ENCODE results near the gene ZNRF3.
"Not testable (repeated sequence)": the region's sequence is repeated elsewhere in the genome, so short reads cannot be mapped to it uniquely, and the experiment has no call there.

The ZNRF3 gene

DNA sequence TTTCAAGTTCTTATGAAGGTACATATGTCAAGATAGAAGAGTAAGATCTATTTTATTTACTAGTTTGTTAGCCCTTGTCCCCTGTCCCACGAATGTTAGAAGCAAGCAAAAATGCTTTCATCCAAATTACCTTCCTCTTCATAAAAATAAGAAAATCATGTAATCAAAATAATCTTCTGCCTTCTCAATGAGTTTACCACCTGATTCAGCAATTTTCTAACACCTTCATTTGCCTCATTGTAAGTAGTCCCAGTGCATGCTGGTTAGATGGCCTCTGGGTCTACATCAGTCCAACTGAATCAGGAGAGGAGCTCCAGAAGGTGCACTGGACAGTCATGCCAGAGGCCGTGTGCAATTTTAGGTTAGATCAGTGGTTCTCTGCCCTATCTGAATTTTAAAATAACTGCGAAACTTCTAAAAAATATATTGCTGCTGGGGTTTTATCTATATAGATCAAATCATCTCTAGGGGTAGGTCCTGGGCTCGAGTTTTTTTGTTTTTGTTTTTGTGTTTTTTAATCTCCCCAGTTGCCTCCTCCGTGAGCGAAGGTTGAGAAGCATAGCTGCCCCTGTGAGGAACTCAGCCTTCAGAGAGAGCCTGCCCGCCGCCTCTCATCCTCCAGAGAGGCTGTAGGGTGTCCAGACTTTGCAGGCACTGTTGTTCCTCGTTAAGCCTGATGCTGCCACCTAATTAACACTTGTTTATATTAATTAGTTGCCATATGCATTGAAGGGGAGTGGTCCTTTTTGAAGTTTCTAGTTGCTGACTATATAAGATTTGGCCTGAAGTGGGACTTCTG, 146.0 kb downstream of the ZNRF3 start:
- DNase-seq, result no peak
- intact Hi-C loops (cut with DNase I), result no loop called here

- intact Hi-C loops (cut with DNase I), result no loop called here
These were observed 146.7 kb downstream of the ZNRF3 start for GRCh38 chr22:29030016-29030617.

GRCh38 chr22:29030618-29031226, 147.3 kb downstream of the ZNRF3 start:
- intact Hi-C loops (cut with DNase I), result no loop called here
- peak in 7 of 10 donors; percentile 26 to 90 (median 52) for DNase-seq

More at GRCh38 chr22:29030016-29030617, 146.7 kb downstream of the ZNRF3 start:
- no peak for DNase-seq

DNA sequence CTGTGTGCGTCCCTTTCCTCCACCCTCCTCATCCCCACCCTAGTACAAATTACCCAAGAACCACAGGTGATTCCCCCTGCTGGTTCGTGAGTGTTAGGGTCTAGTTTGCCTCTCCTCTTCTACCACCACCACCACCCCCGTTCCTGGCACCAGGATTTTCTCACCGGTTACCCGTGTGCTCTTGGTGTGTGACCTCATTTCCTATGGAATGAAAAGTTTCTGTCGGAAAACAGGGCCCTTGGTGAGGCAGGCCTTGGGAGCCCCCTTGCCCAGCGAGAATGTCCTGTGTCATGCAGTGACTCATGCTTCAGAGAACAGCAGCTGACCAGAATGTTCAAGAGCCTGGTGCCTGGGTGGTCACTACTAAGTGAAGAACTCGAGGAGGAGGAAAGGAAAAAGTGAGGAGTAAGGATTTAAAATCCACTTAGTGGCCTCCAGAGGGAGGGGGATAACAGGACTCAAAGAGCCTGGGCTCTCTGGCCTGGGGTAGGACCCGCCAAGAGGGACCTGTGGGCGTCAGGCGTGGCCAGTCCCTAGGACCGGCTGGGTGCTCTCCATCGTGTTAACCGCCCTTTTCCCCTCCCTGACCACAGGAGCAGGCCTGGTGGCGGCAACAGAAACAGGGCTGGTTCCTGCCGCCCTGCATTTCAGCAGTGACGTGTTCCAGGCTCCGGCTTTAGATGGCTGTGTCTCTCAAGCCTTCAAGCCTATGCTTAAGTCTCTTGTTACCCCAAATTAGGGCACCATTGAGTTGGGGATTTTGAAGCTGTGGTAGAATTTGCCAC, 148.0 kb downstream of the ZNRF3 start:
- peak in 1 of 10 donors; percentile 48 for DNase-seq
- intact Hi-C loops (cut with DNase I), result no loop called here

- intact Hi-C loops (cut with DNase I), result no loop called here
- no peak for DNase-seq
These were observed 148.7 kb downstream of the ZNRF3 start for GRCh38 chr22:29032014-29032475.

DNA sequence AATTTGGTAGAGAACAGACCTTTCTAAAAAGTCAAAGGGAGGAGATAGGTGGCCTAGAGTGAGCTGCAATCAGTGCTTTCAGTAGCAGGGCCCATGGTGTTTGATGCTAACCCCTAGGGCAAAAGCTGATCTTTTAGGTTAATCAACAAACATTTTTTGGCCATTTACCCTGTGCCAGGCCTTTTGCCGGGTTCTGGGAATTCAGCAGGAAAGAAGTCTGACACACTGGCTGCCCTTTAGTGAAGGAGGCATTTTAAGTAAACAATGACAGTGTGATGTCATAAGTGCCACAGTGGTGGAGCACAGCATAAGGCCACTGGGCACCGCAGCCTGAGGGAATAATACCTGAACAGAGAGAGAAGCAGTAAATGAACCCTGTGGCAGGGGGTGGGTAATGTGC, 149.2 kb downstream of the ZNRF3 start:
- DNase-seq, result no peak
- intact Hi-C loops (cut with DNase I), result no loop called here

GRCh38 chr22:29037340-29037932, 154.1 kb downstream of the ZNRF3 start:
- no peak for DNase-seq
- intact Hi-C loops (cut with DNase I), result no loop called here

- intact Hi-C loops (cut with DNase I), result no loop called here
- DNase-seq, result no peak
These were observed 155.8 kb downstream of the ZNRF3 start for GRCh38 chr22:29039148-29039547.

- DNase-seq, result not testable (repeated sequence)
- intact Hi-C loops (cut with DNase I), result loop anchor here (1.0 to 5.0 kb wide), 2 partner anchors 184 to 437 kb away; no protein-coding TSS in a partner anchor
These were observed 156.3 kb downstream of the ZNRF3 start for GRCh38 chr22:29039684-29040083.

GRCh38 chr22:29040385-29041275, 157.3 kb downstream of the ZNRF3 start:
- DNase-seq, result peak in 6 of 10 donors; percentile 48 to 87 (median 67)
- intact Hi-C loops (cut with DNase I), result loop anchor here (1.0 to 5.0 kb wide), 2 partner anchors 185 to 438 kb away; no protein-coding TSS in a partner anchor

DNA sequence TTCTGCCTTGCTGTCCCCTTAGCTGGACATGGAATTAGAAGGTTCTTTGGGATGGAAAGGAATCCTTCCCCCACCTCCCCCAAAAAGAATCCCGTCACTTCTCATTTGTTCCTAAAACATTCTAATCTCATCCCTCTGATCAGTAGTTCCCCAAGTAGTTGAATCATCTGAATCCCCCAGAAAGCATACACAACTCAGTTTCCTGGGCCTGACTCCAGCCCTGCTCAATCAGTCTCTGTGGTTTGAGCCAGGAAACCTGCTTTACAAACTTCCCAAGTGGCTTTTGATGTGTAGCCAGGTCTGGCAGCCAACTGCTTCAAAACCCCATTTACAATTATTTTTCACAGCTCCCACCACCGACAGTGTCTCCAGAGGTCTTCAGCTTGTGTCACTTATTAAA, 158.0 kb downstream of the ZNRF3 start:
- intact Hi-C loops (cut with DNase I), result loop anchor here (5.0 kb wide), 1 partner anchor 439 kb away; no protein-coding TSS in a partner anchor
- peak in 1 of 10 donors; percentile 38 for DNase-seq

DNA sequence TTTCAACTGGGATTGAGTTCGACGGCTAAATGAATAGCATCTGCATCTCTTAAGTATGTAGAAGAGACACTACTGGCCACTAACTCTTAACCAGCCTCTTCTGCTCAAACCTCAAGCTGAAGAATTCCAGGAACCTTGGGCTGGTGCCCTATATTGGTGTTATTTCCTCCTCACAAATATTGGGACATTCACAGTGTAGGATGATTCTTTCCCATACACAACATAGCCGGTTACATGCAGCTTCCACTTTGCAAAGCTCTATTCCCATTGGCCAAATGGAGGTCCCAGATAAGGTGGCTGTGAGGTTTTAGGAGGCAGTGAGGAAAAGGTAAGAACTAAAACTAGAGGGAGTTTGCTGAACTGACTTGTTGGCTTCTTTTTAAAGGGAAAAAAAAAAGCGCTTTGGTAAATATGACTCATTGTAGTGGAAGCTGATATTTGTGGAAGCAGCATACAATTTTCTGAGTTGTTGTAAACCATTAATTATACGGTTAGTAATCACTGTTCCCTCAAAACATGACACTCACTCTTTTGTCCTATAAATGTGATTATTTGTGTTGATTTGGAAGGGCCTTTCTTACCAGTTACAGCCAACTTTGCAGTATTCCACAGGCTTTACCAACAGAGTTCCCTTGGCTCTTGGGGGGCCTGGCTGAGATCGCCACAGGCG, 160.7 kb downstream of the ZNRF3 start:
- intact Hi-C loops (cut with DNase I), result loop anchor here (5.0 kb wide), 1 partner anchor 442 kb away; no protein-coding TSS in a partner anchor
- DNase-seq, result no peak

DNA sequence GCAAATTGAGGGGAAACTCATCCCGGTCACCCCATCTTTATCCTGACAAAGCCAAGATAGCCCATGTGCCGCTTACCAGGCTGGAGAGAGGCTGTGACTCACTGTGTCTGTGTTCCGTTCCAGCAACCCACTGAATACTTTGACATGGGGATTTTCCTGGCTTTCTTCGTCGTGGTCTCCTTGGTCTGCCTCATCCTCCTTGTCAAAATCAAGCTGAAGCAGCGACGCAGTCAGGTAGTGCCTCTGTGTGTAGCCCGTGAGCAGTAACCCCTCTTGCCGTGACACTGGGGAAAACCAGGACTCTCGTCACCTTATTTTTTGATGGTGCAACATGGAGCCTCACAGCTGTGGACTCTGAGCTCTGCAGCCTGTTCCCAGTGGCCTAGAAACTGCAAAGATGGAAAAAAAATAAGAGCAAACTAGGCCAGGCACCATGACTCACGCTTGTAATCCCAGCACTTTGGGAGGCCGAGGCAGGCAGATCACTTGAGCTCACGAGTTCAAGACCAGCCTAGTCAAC, 161.3 kb downstream of the ZNRF3 start:
- intact Hi-C loops (cut with DNase I), result loop anchor here (5.0 kb wide), 1 partner anchor 442 kb away; no protein-coding TSS in a partner anchor
- peak in 5 of 10 donors; percentile 28 to 85 (median 49) for DNase-seq

GRCh38 chr22:29048822-29049654, 165.7 kb downstream of the ZNRF3 start:
- intact Hi-C loops (cut with DNase I), result no loop called here
- DNase-seq, result no peak

DNA sequence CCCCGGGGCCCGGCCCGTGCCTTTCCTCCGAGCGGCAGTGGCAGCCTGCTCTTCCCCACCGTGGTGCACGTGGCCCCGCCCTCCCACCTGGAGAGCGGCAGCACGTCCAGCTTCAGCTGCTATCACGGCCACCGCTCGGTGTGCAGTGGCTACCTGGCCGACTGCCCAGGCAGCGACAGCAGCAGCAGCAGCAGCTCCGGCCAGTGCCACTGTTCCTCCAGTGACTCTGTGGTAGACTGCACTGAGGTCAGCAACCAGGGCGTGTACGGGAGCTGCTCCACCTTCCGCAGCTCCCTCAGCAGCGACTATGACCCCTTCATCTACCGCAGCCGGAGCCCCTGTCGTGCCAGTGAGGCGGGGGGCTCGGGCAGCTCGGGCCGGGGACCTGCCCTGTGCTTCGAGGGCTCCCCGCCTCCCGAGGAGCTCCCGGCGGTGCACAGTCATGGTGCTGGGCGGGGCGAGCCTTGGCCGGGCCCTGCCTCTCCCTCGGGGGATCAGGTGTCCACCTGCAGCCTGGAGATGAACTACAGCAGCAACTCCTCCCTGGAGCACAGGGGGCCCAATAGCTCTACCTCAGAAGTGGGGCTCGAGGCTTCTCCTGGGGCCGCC, 166.4 kb downstream of the ZNRF3 start:
- DNase-seq, result no peak
- intact Hi-C loops (cut with DNase I), result no loop called here

DNA sequence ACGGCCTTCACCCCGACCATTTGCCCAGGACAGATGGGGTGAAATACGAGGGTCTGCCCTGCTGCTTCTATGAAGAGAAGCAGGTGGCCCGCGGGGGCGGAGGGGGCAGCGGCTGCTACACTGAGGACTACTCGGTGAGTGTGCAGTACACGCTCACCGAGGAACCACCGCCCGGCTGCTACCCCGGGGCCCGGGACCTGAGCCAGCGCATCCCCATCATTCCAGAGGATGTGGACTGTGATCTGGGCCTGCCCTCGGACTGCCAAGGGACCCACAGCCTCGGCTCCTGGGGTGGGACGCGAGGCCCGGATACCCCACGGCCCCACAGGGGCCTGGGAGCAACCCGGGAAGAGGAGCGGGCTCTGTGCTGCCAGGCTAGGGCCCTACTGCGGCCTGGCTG, 167.1 kb downstream of the ZNRF3 start:
- DNase-seq, result no peak
- intact Hi-C loops (cut with DNase I), result no loop called here

Data from posterior cingulate gyrus (tissue), 11 donors.